HG03135 (cell line): ENCODE measurements around the gene SVOP.

Experiments
- ATAC-seq: cut with Tn5 transposase; IDR thresholded peaks from one replicate; pipeline ENCODE4 v1.9.1; 2021; ENCODE audit warnings: mild to moderate bottlenecking, moderate library complexity; ENCODE audit not compliant: unreplicated experiment

Gene SVOP

GRCh38 chr12:108939594-108939993 lies 81.3 kb downstream of the SVOP start:
- ATAC-seq, result no peak

GRCh38 chr12:108938247-108938924 lies 82.5 kb downstream of the SVOP start:
- ATAC-seq, result no peak

- no peak for ATAC-seq
Measured at GRCh38 chr12:108935159-108935763, 85.6 kb downstream of the SVOP start.

GRCh38 chr12:108933949-108934348 lies 86.9 kb downstream of the SVOP start:
- no peak for ATAC-seq

- no peak for ATAC-seq
Measured at GRCh38 chr12:108930756-108931155, 90.1 kb downstream of the SVOP start.

GRCh38 chr12:108930155-108930554 lies 90.7 kb downstream of the SVOP start:
- no peak for ATAC-seq

- no peak for ATAC-seq
Measured at GRCh38 chr12:108928695-108929094, 92.2 kb downstream of the SVOP start.

- no peak for ATAC-seq
Measured at GRCh38 chr12:108922918-108923317, 98.0 kb downstream of the SVOP start.

- no peak for ATAC-seq
Measured at GRCh38 chr12:108921946-108922345, 98.9 kb downstream of the SVOP start.

- ATAC-seq, result no peak
Measured at GRCh38 chr12:108918960-108919642, 101.8 kb downstream of the SVOP start.

- no peak for ATAC-seq
Measured at GRCh38 chr12:108918206-108918605, 102.7 kb downstream of the SVOP start.

- ATAC-seq, result no peak
Measured at GRCh38 chr12:108916336-108916735, 104.5 kb downstream of the SVOP start.

- ATAC-seq, result no peak
Measured at GRCh38 chr12:108915632-108916133, 105.2 kb downstream of the SVOP start.

GRCh38 chr12:108914121-108914531 lies 106.7 kb downstream of the SVOP start:
- no peak for ATAC-seq

GRCh38 chr12:108912361-108912760 lies 108.5 kb downstream of the SVOP start:
- ATAC-seq, result no peak

- no peak for ATAC-seq
Measured at GRCh38 chr12:108911915-108912314, 109.0 kb downstream of the SVOP start.

GRCh38 chr12:108910336-108910735 lies 110.5 kb downstream of the SVOP start:
- no peak for ATAC-seq

- no peak for ATAC-seq
Measured at GRCh38 chr12:108907839-108908351, 113.0 kb downstream of the SVOP start.

- ATAC-seq, result no peak
Measured at GRCh38 chr12:108906971-108907370, 113.9 kb downstream of the SVOP start.

GRCh38 chr12:108905725-108906124 lies 115.1 kb downstream of the SVOP start:
- no peak for ATAC-seq

- no peak for ATAC-seq
Measured at GRCh38 chr12:108899145-108899544, 121.7 kb downstream of the SVOP start.

- no peak for ATAC-seq
Measured at GRCh38 chr12:108896817-108897216, 124.1 kb downstream of the SVOP start.
